Heart left ventricle (tissue), 13 donors: ENCODE data around the gene CDH2.

Experiments used
- CTCF ChIP-seq, 12 donors: fragments of 200-600 bp; sonication (generic) in 4 of 12; IDR thresholded peaks; one replicate each; pipeline versions ENCODE4 v1.5.0 to v1.8.0; 2018 to 2022; ENCODE audit warnings: antibody characterized with exemption in 12 of 12, mild to moderate bottlenecking in 5 of 12
- POLR2A ChIP-seq, 2 donors: fragments of 450-650 bp; IDR thresholded peaks; one replicate each; pipeline ENCODE4 v1.6.1; 2017; ENCODE audit warnings: antibody characterized with exemption in 2 of 2, mild to moderate bottlenecking in 2 of 2, moderate library complexity in 2 of 2
- donor health status: ischemic (EF 13 %, LVEDD 7.1; RV severe dilation, severe dysfunction).
- donor health status: DM: no; HTN: yes; CAD: no.
- donor health status: DM: no; HTN: no; CAD: no.
- donor health status: ischemic (EF 25% LVEDD 6.9; RV normal size, moderate dysfunction).
- donor health status: ischemic (EF 25% LVEDD 5.7; RV mildly dilated, moderate dysfunction).
- donor health status: ischemic (EF 35%, LVEDD 5.7; RV mildly dilated, moderate dysfunction).
- donor health status: nonischemic (EF 11% LVEDD 7.7; RV severe dilation, severe dysfunction).
- donor health status: DM: yes; HTN: yes; CAD: no.
- donor health status: PGD.
- donor health status: ischemic (EF 29% LVEDD 5.4; RV normal size, mild dysfunction).
- donor health status: nonischemic (EF 23%, LVEDD 6.1; RV moderate dilation, normal function).

- TF ChIP-seq CTCF (IDR thresholded peaks at IDR 0.05) = no peak
- no peak for TF ChIP-seq POLR2A (IDR thresholded peaks at IDR 0.05)
Measured at GRCh38 chr18:28124131-28125029, 52.5 kb downstream of the CDH2 start.
